Measurements from ENCODE around the gene TPCN2.

TPCN2 gene

GRCh38 chr11:69083531-69084247 is 35.0 kb downstream of the TPCN2 start:
- in situ Hi-C loops (cut with HindIII; ENCODE audit: low pct_ligation_motif_present, low pct_unique_long_range_greater_than_20kb, low sequenced_read_pairs): no loop called here
- DNase-seq: no peak

GRCh38 chr11:69084371-69084770 is 35.6 kb downstream of the TPCN2 start:
- no peak for DNase-seq
- in situ Hi-C loops (cut with HindIII; ENCODE audit: low pct_ligation_motif_present, low pct_unique_long_range_greater_than_20kb, low sequenced_read_pairs): no loop called here

GRCh38 chr11:69085490-69086095 is 36.9 kb downstream of the TPCN2 start:
- in situ Hi-C loops (cut with HindIII; ENCODE audit: low pct_ligation_motif_present, low pct_unique_long_range_greater_than_20kb, low sequenced_read_pairs): no loop called here
- DNase-seq: no peak

GRCh38 chr11:69086152-69087132 is 37.7 kb downstream of the TPCN2 start:
- in situ Hi-C loops (cut with HindIII; ENCODE audit: low pct_ligation_motif_present, low pct_unique_long_range_greater_than_20kb, low sequenced_read_pairs): no loop called here
- no peak for DNase-seq

- in situ Hi-C loops (cut with HindIII; ENCODE audit: low pct_ligation_motif_present, low pct_unique_long_range_greater_than_20kb, low sequenced_read_pairs): no loop called here
- DNase-seq: no peak
Measured at GRCh38 chr11:69087133-69087524, 38.4 kb downstream of the TPCN2 start.

- in situ Hi-C loops (cut with HindIII; ENCODE audit: low pct_ligation_motif_present, low pct_unique_long_range_greater_than_20kb, low sequenced_read_pairs): no loop called here
- DNase-seq: no peak
Measured at GRCh38 chr11:69087811-69088210, 39.1 kb downstream of the TPCN2 start.

GRCh38 chr11:69088676-69089146 is 40.0 kb downstream of the TPCN2 start:
- in situ Hi-C loops (cut with HindIII; ENCODE audit: low pct_ligation_motif_present, low pct_unique_long_range_greater_than_20kb, low sequenced_read_pairs): no loop called here
- peak; percentile 73 for DNase-seq

- in situ Hi-C loops (cut with HindIII; ENCODE audit: low pct_ligation_motif_present, low pct_unique_long_range_greater_than_20kb, low sequenced_read_pairs): no loop called here
- peak; percentile 51 for DNase-seq
Measured at GRCh38 chr11:69089258-69089657, 40.5 kb downstream of the TPCN2 start.

GRCh38 chr11:69091638-69092165 is 43.0 kb downstream of the TPCN2 start:
- in situ Hi-C loops (cut with HindIII; ENCODE audit: low pct_ligation_motif_present, low pct_unique_long_range_greater_than_20kb, low sequenced_read_pairs): no loop called here

GRCh38 chr11:69092263-69092662 is 43.5 kb downstream of the TPCN2 start:
- DNase-seq: no peak
- in situ Hi-C loops (cut with HindIII; ENCODE audit: low pct_ligation_motif_present, low pct_unique_long_range_greater_than_20kb, low sequenced_read_pairs): no loop called here

More at GRCh38 chr11:69091638-69092165, 43.0 kb downstream of the TPCN2 start:
- DNase-seq: no peak

GRCh38 chr11:69093106-69093505 is 44.4 kb downstream of the TPCN2 start:
- in situ Hi-C loops (cut with HindIII; ENCODE audit: low pct_ligation_motif_present, low pct_unique_long_range_greater_than_20kb, low sequenced_read_pairs): no loop called here

GRCh38 chr11:69094111-69094914 is 45.6 kb downstream of the TPCN2 start:
- DNase-seq: no peak
- in situ Hi-C loops (cut with HindIII; ENCODE audit: low pct_ligation_motif_present, low pct_unique_long_range_greater_than_20kb, low sequenced_read_pairs): no loop called here

More at GRCh38 chr11:69093106-69093505, 44.4 kb downstream of the TPCN2 start:
- no peak for DNase-seq

GRCh38 chr11:69094915-69095290 is 46.2 kb downstream of the TPCN2 start:
- DNase-seq: no peak
- in situ Hi-C loops (cut with HindIII; ENCODE audit: low pct_ligation_motif_present, low pct_unique_long_range_greater_than_20kb, low sequenced_read_pairs): no loop called here

GRCh38 chr11:69095300-69095699 is 46.6 kb downstream of the TPCN2 start:
- in situ Hi-C loops (cut with HindIII; ENCODE audit: low pct_ligation_motif_present, low pct_unique_long_range_greater_than_20kb, low sequenced_read_pairs): no loop called here
- DNase-seq: no peak

GRCh38 chr11:69096473-69096872 is 47.7 kb downstream of the TPCN2 start:
- DNase-seq: no peak

GRCh38 chr11:69097263-69097662 is 48.5 kb downstream of the TPCN2 start:
- in situ Hi-C loops (cut with HindIII; ENCODE audit: low pct_ligation_motif_present, low pct_unique_long_range_greater_than_20kb, low sequenced_read_pairs): no loop called here
- no peak for DNase-seq

More at GRCh38 chr11:69096473-69096872, 47.7 kb downstream of the TPCN2 start:
- in situ Hi-C loops (cut with HindIII; ENCODE audit: low pct_ligation_motif_present, low pct_unique_long_range_greater_than_20kb, low sequenced_read_pairs): no loop called here

GRCh38 chr11:69099180-69099579 is 50.4 kb downstream of the TPCN2 start:
- DNase-seq: no peak
- in situ Hi-C loops (cut with HindIII; ENCODE audit: low pct_ligation_motif_present, low pct_unique_long_range_greater_than_20kb, low sequenced_read_pairs): no loop called here
